ENCODE results near the gene BDH1. TPM values are rescaled to one million over a fixed set of nuclear protein-coding genes. Genes with fewer than 3 reads are reported as not detected.
A peak's percentile ranks its signal among the peaks of the same experiment; 100 is the strongest.

The BDH1 gene
- total RNA-seq, 2 donors from 2014 or later: 2.3 to 9.1 TPM

- ATAC-seq (no peak), DNase-seq (no peak)
- intact Hi-C loops (cut with DNase I): no loop called here
- no peak overlapping the region for H3K27ac ChIP-seq
- H3K9me3 ChIP-seq: no peaks in the 10 kb centered on the region
- no peaks in the 10 kb centered on the region for H3K4me1 ChIP-seq
- H3K27me3 ChIP-seq: no peaks in the 10 kb centered on the region
- TF ChIP-seq POLR2A (IDR thresholded peaks at IDR 0.05) (no peak), CTCF (IDR thresholded peaks at IDR 0.05) (no peak)
- 69 to 90% methylated on average over 4 to 5 of the region's 5 CpGs for WGBS, 2 donors
- H3K36me3 ChIP-seq (replicated peaks in 1 of 2; ENCODE audit: insufficient read depth in 1 of 2, low read depth in 2 of 2): no peaks in the 10 kb centered on the region
- H3K4me3 ChIP-seq: no peak overlapping the region
Observed at GRCh38 chr3:197522881-197523441, 32.8 kb downstream of the BDH1 start.

- WGBS, 2 donors: 84 to 93% methylated on average over 12 to 13 of the region's 13 CpGs
- Histone ChIP-seq H3K4me3 (no peak overlapping the region), H3K27ac (no peak overlapping the region), H3K4me1 (no peaks in the 10 kb centered on the region), H3K9me3 (no peaks in the 10 kb centered on the region), H3K36me3 (replicated peaks in 1 of 2; ENCODE audit: insufficient read depth in 1 of 2, low read depth in 2 of 2) (no peaks in the 10 kb centered on the region), H3K27me3 (no peaks in the 10 kb centered on the region)
- intact Hi-C loops (cut with DNase I): no loop called here
- ATAC-seq (no peak), DNase-seq (no peak)
- TF ChIP-seq CTCF (IDR thresholded peaks at IDR 0.05): no peak
- TF ChIP-seq POLR2A (IDR thresholded peaks at IDR 0.05): no peak
Observed at GRCh38 chr3:197522183-197522715, 33.5 kb downstream of the BDH1 start.

DNA sequence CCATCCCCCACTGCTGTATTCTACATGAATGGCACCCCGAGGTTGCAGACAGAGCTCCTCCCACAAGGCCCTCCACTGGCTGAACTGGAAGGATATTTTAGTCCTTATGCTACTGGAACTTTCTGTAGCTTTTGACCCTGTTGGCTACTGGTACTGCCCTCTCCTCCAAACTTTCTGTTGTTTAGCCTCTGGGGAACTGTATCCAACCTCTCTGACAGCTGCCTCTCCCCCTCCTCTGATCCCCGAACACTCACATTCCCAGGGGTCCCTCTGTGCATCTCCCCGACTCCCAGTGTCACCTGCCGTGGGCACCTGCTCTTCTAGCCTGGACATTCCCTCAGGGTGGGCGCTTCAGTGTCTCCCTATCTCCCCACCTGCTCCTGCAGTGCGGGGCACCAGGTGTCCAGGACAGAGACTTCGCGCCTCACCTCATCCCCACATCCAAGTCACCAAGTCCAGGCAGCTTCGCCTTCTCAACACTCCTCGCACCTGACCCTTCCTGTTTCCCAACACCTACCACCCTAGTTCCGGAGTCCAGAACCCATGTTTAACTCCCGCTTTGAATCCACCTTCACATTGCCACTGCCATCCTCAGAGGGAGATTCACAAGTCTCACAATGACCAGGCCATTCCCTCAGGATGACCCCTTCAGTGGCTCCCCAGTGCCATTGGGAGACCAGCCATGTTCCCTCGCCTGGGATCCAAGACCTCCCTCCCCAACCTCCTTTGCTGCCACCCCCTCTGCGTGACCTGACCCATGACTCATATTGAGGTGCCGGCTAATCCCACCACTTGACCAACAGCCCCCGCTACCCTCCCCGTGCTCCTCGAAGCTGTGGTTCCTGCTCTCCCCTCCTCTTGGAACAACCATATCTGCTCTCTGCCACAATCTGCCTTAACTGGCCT, 34.2 kb downstream of the BDH1 start:
- intact Hi-C loops (cut with DNase I): no loop called here
- H3K4me3 ChIP-seq: no peak overlapping the region
- no peaks in the 10 kb centered on the region for H3K36me3 ChIP-seq (replicated peaks in 1 of 2; ENCODE audit: insufficient read depth in 1 of 2, low read depth in 2 of 2)
- peak overlapping the region in 1 of 4 donors; percentile 30 for H3K27ac ChIP-seq
- WGBS, 2 donors: 89 to 92% methylated on average over 18 of the region's 18 CpGs
- no peaks in the 10 kb centered on the region for H3K27me3 ChIP-seq
- no peak for DNase-seq
- no peaks in the 10 kb centered on the region for H3K4me1 ChIP-seq
- no peak for ATAC-seq
- no peaks in the 10 kb centered on the region for H3K9me3 ChIP-seq
- TF ChIP-seq POLR2A (IDR thresholded peaks at IDR 0.05): no peak
- no peak for TF ChIP-seq CTCF (IDR thresholded peaks at IDR 0.05)

- Histone ChIP-seq H3K36me3 (replicated peaks in 1 of 2; ENCODE audit: insufficient read depth in 1 of 2, low read depth in 2 of 2) (no peaks in the 10 kb centered on the region), H3K9me3 (no peaks in the 10 kb centered on the region), H3K27ac (peak overlapping the region in 1 of 4 donors; percentile 36), H3K4me3 (no peak overlapping the region), H3K4me1 (no peaks in the 10 kb centered on the region), H3K27me3 (no peaks in the 10 kb centered on the region)
- intact Hi-C loops (cut with DNase I): no loop called here
- ATAC-seq (peak; percentile 62), DNase-seq (peak in 3 of 4 donors; percentile 32 to 49 (median 35))
- 74 to 81% methylated on average over 25 to 30 of the region's 31 CpGs for WGBS, 2 donors
- TF ChIP-seq CTCF (IDR thresholded peaks at IDR 0.05): no peak
- TF ChIP-seq POLR2A (IDR thresholded peaks at IDR 0.05): peak in 2 of 3 donors; percentile 17 to 41
Observed at GRCh38 chr3:197520311-197521276, 35.2 kb downstream of the BDH1 start.
